GM21423 (cell line): ENCODE measurements around the gene SLC2A10.

Experiments used
- ATAC-seq: cut with Tn5 transposase; IDR thresholded peaks from one replicate; pipeline ENCODE4 v1.9.1; 2021; ENCODE audit warnings: mild to moderate bottlenecking, moderate library complexity; ENCODE audit not compliant: unreplicated experiment

SLC2A10 gene

GRCh38 chr20:46681032-46681854, 28.2 kb upstream of the SLC2A10 start:
- ATAC-seq, result no peak

- no peak for ATAC-seq
Observed at GRCh38 chr20:46682063-46682821, 27.2 kb upstream of the SLC2A10 start.

- ATAC-seq, result no peak
Observed at GRCh38 chr20:46683011-46683667, 26.3 kb upstream of the SLC2A10 start.

- no peak for ATAC-seq
Observed at GRCh38 chr20:46683668-46683938, 25.8 kb upstream of the SLC2A10 start.

- ATAC-seq, result no peak
Observed at GRCh38 chr20:46683939-46684750, 25.3 kb upstream of the SLC2A10 start.

GRCh38 chr20:46688151-46689081, 21.0 kb upstream of the SLC2A10 start:
- ATAC-seq, result no peak

GRCh38 chr20:46689082-46689753, 20.2 kb upstream of the SLC2A10 start, which contains the start of gene TP53RK:
TSS of gene TP53RK (minus strand) at chr20:46689444. CDS start at chr20:46689414, 30 bp downstream.
- peak; percentile 91 for ATAC-seq

- no peak for ATAC-seq
Observed at GRCh38 chr20:46689754-46690085, 19.7 kb upstream of the SLC2A10 start.

GRCh38 chr20:46690219-46691106, 19.0 kb upstream of the SLC2A10 start:
- ATAC-seq, result no peak

GRCh38 chr20:46691196-46691595, 18.3 kb upstream of the SLC2A10 start:
- ATAC-seq, result no peak

- ATAC-seq, result no peak
Observed at GRCh38 chr20:46694484-46694883, 15.0 kb upstream of the SLC2A10 start.

GRCh38 chr20:46695892-46696291, 13.6 kb upstream of the SLC2A10 start:
- ATAC-seq, result no peak

GRCh38 chr20:46696791-46697279, 12.6 kb upstream of the SLC2A10 start:
- ATAC-seq, result no peak

GRCh38 chr20:46698788-46699187, 10.7 kb upstream of the SLC2A10 start:
- ATAC-seq, result no peak

- ATAC-seq, result no peak
Observed at GRCh38 chr20:46699651-46700359, 9.6 kb upstream of the SLC2A10 start.

- no peak for ATAC-seq
Observed at GRCh38 chr20:46700481-46700880, 9.0 kb upstream of the SLC2A10 start.

- ATAC-seq, result no peak
Observed at GRCh38 chr20:46701057-46701456, 8.4 kb upstream of the SLC2A10 start.

- ATAC-seq, result no peak
Observed at GRCh38 chr20:46701556-46701955, 7.9 kb upstream of the SLC2A10 start.
